Lower leg skin (tissue), 3 donors: ENCODE measurements around the gene ARHGEF10L.

Source experiments
- POLR2A ChIP-seq, 2 donors: fragments of 450-650 bp; IDR thresholded peaks; one replicate each; pipeline ENCODE4 v1.6.1; 2016 to 2017; ENCODE audit warnings: antibody characterized with exemption in 2 of 2, mild to moderate bottlenecking in 1 of 2, moderate library complexity in 1 of 2
- TF ChIP-seq, protein P1 (sequence below), 3 donors: fragments of 450-650 bp; IDR thresholded peaks; one replicate each; pipeline ENCODE4 v1.5.1; 2016; ENCODE audit warnings: antibody characterized with exemption in 3 of 3, mild to moderate bottlenecking in 3 of 3, moderate library complexity in 2 of 3

DNA sequence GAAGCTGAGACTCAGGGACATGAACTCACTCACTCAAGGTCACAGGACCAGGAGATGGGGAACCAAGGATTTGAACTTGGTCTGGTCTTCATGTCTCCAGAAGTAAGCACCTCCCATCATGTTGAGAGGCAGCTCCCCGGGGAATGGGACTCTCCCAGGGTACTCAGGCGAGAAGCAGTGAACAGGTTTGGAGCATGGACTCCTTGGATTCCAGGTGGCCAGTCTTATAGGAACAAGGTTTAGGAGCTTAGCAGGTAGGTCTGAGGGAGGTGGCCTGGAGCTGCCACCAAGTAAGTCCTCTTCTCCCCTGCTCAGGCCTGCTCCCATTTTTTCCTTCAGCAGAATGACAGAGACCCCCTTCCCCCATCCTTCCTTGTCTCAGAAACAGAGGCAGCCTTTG lies 14.9 kb upstream of the ARHGEF10L start:
- TF ChIP-seq, protein P1, sequence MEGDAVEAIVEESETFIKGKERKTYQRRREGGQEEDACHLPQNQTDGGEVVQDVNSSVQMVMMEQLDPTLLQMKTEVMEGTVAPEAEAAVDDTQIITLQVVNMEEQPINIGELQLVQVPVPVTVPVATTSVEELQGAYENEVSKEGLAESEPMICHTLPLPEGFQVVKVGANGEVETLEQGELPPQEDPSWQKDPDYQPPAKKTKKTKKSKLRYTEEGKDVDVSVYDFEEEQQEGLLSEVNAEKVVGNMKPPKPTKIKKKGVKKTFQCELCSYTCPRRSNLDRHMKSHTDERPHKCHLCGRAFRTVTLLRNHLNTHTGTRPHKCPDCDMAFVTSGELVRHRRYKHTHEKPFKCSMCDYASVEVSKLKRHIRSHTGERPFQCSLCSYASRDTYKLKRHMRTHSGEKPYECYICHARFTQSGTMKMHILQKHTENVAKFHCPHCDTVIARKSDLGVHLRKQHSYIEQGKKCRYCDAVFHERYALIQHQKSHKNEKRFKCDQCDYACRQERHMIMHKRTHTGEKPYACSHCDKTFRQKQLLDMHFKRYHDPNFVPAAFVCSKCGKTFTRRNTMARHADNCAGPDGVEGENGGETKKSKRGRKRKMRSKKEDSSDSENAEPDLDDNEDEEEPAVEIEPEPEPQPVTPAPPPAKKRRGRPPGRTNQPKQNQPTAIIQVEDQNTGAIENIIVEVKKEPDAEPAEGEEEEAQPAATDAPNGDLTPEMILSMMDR (IDR thresholded peaks at IDR 0.05): no peak
- no peak for TF ChIP-seq POLR2A (IDR thresholded peaks at IDR 0.05)
